Amygdala (tissue), 56 donors: ENCODE results near the gene ACVR1B.

Experiments
- DNase-seq, 56 donors: peaks; one replicate each; lab custom pipeline; 2025; lab: John Stamatoyannopoulos, UW

ACVR1B gene

GRCh38 chr12:51994959-51995358 is 43.5 kb downstream of the ACVR1B start:
- DNase-seq = no peak

GRCh38 chr12:51997136-51997535 is 45.6 kb downstream of the ACVR1B start:
- DNase-seq = no peak

GRCh38 chr12:52003016-52003550 is 51.6 kb downstream of the ACVR1B start:
- DNase-seq = no peak

DNA sequence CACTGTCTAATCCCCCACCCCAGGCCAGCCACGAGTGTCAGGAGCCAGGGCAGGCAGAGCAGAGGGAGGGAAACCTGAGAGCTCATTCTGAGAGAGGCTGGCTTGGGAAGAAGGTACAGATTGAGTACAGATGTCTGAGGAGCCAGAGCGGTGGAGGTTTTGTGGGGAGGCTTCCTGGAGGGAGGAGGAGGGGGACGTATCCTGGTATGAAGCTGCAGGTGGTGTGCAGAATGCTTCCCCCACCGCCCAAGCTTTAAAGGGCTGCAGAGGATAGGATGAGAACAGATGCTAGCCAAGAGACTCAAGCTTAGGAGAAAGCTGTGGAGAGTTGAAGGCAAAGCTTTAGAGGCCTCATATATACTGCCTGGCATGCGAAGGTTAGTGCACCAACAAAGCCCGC is 52.1 kb downstream of the ACVR1B start:
- DNase-seq = no peak

- peak in 47 of 56 donors; percentile 23 to 84 (median 44) for DNase-seq
Observed at GRCh38 chr12:52004042-52004648, 52.6 kb downstream of the ACVR1B start.

GRCh38 chr12:52005218-52005902 is 53.9 kb downstream of the ACVR1B start:
- no peak for DNase-seq

DNA sequence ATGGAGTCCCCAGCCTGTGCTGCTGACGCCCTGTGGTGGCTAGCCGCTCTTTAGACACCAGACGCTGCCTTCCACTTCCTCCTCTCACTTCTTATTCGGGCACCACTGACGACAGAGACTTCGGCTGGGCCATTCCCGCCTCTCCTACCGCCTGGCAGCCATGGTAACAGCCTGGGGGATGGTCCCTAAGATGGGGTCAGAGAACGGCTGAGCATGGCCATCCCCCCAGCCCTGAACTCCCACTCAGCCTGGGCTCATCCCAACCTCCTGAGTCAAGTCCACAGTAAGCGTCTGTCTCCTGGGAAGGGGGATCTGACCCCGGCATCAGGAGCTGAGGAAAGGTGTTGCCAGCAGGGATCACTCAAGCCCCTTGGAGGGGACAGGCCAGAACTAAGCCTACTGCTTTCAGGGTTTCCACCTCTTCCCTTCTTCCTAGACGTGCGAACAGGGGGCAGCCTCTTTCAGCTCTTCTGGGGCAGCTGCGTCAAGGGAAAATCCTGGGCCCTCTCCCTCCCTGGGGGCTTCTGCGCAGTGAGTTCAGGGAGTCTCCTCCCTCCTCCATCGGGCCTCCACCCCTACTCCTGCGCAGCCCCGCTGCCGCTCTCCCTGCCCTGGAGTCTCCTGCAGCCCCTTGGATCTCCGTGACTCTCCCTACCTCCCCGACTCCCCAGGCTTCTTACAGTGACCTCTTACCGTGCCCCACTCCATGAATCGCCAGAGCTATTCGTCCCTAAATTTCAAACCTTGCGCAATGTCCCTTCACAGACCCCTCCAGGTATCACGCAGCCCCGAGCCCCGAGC is 54.6 kb downstream of the ACVR1B start:
- peak in 34 of 56 donors; percentile 3 to 68 (median 41) for DNase-seq

GRCh38 chr12:52006726-52007157 is 55.2 kb downstream of the ACVR1B start, which contains the start of gene TAMALIN:
TAMALIN (plus strand) TSS chr12:52006946; CDS start chr12:52007020, 74 bp downstream.
- peak in 19 of 56 donors; percentile 16 to 62 (median 39) for DNase-seq

GRCh38 chr12:52007158-52007921 is 55.8 kb downstream of the ACVR1B start:
- DNase-seq = peak in 1 of 56 donors; percentile 62

DNA sequence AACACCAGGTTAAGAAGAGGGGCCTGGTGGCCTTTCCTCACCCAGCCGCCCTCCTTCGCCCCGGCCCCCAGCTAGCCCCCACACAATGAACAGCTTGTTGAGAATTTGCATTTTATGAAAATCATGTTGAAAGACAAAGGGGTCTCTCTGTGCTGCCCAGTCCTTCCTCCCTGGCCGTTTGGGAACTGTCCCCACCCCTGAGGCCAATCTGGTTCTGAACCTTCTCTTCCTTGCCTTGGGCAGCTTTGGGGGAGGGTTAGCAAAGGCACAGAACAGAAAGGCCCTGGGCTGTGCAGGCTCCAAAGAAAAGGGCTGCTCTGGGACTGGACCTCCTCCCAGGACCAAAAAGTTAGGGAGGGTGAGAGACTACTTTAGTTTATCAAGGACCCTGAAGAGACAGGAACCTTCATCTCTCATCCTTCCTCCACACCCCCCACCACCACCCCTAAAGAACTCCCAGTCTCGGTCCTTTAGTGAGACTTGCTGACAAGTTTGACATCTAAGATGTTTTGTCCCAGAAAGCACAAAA is 56.5 kb downstream of the ACVR1B start:
- DNase-seq = no peak

GRCh38 chr12:52009081-52009751 is 57.7 kb downstream of the ACVR1B start:
- DNase-seq = no peak

- DNase-seq = peak in 51 of 56 donors; percentile 19 to 88 (median 67)
Observed at GRCh38 chr12:52010152-52010622, 58.7 kb downstream of the ACVR1B start.

- DNase-seq = peak in 2 of 56 donors; percentile 10 to 37
Observed at GRCh38 chr12:52010692-52011601, 59.4 kb downstream of the ACVR1B start.

- no peak for DNase-seq
Observed at GRCh38 chr12:52011602-52012214, 60.2 kb downstream of the ACVR1B start.

DNA sequence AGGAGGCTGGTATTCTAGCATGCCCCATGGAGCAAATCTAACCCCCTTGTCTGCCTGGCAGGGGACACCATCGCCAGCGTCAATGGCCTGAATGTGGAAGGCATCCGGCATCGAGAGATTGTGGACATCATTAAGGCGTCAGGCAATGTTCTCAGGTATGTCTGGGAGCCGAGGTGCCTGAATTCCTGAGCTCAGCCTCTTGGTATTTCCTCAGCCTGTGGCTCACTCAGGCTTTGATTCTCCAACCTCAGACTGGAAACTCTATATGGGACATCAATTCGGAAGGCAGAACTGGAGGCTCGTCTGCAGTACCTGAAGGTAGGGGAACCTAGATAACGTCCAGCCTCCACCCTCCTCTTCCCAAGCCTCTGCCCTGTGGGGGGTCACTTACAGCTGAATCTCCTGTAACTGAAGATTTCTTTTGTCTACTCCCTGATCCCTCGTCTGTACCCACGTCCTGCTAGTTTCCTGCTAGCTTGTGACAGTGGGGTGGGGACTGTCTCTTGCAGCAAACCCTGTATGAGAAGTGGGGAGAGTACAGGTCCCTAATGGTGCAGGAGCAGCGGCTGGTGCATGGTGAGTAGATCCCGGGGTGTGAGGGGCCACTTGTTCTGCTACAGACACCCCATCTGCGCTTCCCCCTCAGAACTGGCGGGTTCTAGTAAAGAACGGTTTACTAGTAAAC is 62.3 kb downstream of the ACVR1B start:
- DNase-seq = no peak

DNA sequence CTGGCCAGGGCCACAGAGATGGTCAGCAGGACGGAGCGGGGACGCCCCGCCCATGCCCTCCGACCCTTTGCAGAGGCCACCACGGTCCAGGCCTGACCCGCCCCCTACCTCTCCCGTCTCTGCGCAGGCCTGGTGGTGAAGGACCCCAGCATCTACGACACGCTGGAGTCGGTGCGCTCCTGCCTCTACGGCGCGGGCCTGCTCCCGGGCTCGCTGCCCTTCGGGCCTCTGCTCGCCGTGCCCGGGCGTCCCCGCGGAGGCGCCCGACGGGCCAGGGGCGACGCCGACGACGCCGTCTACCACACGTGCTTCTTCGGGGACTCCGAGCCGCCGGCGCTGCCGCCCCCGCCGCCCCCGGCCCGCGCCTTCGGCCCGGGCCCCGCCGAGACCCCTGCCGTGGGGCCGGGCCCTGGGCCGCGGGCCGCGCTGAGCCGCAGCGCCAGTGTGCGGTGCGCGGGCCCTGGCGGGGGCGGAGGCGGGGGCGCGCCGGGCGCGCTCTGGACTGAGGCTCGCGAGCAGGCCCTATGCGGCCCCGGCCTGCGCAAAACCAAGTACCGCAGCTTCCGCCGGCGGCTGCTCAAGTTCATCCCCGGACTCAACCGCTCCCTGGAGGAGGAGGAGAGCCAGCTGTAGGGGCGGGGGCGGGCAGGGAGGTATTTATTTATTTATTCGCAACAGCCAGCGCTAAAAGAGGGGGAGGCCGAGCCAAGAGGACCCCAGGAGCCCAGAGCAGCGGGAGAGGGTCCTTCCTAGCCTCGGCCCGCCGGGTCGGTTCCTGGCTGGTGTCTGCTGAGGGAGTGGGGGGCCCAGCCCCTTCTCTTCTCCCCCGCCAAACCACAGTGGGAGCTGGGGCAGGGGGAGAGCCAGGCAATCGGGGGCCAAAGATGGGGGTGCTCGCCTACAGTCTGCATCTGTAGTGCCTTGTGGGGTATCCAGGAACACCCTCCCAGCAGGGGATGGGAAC is 63.4 kb downstream of the ACVR1B start:
- no peak for DNase-seq
